T-helper 9 cell (primary cell): ENCODE data around the gene PRDM15.

Experiments used
- DNase-seq: peaks from one replicate; pipeline ENCODE4 v3.0.0-alpha.2; 2020

PRDM15 gene

DNA sequence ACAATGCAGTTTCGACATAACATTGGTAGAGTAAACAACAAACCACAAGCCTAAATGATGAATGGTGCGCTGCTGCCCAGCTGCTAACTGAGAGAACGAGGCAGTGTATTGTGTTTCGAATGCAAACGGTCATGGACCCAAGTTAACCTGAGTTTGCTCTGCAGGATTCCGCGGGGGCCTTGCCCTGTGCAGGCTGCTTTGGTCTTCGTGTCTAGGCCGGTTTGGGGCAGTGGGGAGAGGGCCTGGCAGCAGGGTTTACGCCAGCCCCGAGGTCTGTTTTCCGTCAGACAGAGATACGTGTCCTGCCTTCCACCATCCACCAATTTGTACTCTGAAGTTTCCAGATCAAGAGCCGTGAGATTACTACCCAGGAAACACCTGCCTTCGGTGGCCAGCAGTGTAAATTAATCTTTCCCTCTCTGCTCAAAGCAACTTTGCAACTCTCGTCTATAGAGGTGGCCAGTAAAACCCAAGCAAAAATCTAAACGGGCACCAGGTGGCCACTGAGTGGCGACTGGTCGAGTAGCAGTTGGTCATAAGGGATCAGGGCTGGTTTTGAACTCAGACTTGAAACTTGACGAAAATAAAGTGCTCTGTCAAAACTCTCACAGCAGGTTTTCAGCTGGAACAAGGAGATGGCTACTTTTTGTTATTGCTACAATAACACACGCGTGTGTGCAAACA is 6.3 kb upstream of the PRDM15 start:
- DNase-seq: no peak

DNA sequence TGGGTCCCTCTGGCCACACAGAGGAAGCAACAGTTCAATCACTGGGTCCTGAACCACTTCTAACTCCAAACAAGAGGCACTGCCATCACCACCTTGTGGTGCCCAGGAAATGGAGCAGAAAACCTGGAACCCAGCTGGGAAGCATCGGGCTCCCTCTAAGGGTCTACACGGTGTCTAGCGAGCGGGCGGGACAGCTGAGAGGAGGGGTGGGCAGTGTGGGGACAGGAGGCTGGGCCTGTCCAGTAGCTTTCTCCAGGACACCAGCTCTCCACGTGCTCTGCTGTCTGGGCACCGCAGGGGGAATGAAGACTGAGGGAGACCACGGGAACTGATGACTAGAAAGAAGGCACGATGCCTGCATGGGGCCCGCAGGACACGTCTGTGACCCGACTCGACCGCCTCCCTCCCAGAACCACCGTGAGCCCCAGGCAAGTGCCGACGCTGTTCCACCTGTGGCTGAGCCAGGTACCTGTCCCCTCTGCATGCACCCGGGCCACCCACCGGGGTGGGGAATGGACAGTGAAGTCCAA is 5.4 kb upstream of the PRDM15 start:
- no peak for DNase-seq

DNA sequence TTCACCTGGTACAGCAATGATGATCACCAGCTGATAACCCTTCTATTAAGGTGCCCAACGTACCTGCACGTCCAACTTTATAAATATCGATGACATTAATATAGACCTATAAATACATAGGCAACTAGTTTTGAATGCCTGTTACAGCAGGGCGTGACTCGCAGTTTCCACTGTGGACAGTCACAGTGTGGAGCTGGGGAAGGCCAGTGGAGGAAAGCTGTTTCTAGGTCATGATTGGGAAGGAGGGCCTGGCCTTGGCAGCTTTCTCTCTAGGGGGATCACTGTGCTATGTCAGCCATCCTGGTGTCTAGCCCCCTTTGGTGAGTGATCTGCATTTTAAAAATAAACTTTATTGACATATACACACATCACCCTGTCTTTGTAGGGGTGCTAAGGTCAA is 4.4 kb upstream of the PRDM15 start:
- no peak for DNase-seq

DNA sequence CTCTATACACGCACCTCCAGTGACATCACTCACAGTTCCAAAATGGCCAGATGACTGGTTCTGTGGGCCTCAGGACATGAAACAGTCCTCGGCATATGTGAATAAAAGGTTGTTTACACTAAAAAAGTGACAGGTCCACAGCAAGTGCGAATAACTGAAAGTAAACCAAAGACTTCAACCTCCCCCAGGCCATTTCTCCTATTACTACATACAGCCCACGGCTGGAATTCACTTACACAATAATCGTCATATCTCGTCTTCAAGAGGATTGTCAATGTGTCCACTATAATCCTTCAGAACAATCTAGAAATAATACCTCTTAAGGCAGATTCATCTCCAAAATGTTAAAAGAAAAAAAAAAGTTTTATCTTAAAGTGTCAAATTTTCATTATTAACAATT is 1.9 kb upstream of the PRDM15 start:
- DNase-seq: no peak

DNA sequence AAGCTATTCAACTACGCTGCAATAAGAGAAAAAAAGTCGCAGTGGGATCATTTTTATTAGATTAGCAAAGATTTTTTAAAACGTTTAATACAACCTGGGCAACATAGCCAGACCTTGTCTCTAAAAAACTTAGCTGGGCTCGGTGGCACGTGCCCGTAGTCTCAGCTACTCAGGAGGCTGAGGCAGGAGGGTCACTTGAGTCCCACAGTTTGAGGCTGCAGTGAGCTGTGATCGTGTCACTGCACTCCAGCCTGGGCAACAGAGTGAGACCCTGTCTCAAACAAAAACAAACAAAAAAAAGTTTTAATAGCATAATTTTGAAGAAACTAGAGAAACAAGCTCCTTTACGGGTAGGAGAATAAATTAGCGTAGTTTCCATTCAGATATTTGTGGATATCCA is 1.0 kb upstream of the PRDM15 start:
- no peak for DNase-seq

DNA sequence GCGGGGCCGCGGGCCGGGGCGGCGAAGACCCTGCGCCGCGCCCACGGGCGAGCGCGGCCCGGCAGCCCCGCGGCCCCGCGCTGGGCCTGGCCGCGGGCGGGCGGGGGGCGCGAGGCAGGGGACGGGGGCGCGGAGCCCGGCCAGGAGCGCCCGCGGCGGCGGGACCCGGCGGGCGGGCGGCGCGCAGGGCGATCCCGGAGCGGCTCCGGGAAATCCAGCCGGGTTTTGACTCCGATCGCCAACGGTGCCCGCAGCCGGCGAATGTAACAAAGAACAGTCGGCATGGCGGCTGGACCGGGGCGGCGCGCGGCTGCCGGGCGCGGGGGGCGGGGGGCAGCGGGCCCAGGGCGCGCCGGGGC is 334 bp downstream of the PRDM15 start:
- DNase-seq: peak; percentile 73

DNA sequence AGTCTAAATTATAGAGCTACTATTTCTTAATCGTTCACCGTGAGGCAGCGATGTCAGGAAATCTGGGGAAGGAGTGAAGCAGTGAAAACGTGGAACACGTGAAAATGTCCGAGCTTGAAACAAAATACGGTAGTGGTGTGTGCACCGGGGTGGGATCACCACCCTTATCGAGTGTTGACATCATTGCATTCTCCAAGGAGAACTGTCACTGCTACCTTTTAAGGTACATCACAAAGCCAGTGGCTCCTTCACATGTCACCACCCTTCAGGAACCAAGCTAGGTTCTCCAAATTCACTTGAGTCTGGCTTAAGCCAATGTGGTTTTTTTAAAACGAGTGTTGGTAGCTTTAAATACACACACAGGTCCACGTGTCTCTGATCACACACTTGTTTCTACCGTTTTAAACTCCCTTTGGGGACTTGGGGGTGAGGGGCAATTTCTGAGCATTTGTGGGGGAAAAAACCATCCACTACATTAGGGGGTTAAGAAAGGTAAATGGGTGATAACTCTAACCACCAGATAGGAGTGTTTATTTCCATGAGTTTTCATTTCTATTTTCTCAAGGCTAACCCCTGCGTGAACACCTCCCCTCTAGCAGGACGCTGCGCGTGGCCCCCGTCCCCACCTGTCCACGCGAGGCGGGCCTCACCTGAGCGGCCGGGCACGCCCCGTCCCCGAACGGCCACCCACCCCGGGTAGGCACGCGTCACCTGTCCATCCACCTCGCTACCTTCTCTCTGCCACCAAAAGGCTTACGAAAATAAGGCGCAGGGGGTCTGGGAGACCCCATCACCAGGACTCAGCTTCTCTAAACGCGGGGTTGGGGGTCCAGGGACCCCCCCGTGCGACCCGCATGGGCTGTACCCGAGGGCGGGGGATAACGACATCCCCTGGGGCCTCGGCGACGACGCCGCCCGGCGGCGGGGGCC is 978 bp downstream of the PRDM15 start:
- peak; percentile 12 for DNase-seq

DNA sequence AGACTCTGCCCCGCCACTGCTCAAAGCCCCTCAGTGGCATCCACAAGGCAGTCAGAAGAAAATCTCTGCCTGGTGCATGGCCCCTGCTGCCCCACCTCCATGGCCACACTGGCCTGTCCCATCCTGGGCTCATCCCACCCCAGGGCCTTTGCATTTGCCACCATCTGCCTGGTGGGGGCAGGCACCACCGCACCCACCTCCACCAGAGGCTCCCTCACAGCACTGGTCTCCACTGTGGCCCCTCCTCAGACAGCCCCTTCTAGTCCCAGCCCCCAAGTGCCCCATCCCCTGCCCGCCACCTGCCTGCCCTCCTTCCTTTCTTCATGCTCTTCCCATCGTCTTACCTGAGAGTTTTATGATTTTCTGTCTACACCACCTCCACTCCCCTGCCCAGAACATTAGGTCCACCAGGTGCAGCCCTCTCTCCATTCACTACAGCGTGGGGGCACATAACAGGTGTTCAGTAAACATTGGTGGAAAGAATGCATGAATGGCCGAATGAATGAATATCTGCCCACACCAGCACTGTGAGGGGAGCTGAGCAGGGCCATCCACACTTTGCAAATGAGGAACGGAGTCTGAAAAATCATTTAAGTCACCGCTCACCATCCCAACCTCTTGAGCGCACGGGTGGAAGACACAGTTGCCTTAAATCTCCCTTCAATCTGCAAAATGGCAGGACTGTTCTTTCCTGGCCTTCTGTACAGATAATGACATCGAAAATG is 2.1 kb downstream of the PRDM15 start:
- DNase-seq: no peak

DNA sequence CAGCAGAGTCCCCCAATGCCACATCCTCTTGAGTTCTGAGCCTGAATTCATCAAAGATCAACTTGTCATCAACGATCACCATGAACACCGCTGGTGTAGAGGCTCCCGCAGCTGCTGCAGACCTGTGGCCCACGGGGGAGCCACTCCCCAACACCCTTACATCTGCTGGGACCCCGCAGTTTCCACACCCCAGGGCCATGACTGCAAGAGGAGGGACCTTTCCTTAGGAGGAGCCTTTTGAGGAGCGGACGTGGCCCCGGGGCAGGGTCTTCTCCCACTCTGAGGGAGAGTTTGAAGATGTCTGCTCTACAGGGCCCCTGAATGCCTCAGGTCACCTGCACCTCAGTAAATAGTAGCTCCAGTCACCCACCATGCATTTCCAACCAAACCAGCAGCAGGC is 2.7 kb downstream of the PRDM15 start:
- DNase-seq: no peak

DNA sequence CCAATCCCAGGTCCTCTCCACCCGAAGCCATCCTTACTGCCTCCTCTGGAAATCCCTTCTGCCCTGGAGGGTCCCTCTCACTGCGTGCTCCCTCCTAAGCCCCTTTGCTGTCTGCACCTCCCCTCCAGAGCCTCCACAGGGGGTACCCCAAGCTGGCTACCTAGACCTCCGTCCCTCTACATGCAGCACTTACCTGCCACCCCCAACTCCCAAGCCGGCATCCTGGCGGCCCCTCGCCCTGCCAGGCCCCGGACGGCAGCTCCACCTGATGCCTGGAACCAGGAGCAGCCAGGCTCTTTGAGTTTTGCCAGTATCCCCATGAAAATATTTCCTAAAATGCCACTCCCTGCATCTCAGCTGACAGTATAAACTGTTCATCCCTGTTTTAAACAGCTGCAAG is 4.1 kb downstream of the PRDM15 start:
- no peak for DNase-seq

DNA sequence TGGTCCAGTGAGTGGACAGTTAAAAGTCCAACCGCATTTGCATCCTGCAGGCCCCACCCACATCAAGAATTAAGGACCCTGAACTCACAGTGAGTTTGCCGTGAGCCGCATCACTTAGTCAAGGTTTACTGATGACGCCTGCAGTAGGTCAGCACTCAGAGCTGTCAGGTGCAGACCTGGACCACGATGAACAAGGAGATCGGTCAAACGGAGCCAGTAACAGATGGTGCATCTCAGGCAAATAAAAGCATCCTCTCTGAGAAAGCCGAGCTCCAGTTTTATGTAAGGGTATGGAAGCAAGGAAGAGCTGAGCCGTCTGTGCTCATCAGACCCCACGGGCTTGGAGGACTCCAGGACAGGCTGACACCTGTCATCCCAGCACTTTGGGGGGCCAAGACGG is 4.5 kb downstream of the PRDM15 start:
- DNase-seq: no peak

DNA sequence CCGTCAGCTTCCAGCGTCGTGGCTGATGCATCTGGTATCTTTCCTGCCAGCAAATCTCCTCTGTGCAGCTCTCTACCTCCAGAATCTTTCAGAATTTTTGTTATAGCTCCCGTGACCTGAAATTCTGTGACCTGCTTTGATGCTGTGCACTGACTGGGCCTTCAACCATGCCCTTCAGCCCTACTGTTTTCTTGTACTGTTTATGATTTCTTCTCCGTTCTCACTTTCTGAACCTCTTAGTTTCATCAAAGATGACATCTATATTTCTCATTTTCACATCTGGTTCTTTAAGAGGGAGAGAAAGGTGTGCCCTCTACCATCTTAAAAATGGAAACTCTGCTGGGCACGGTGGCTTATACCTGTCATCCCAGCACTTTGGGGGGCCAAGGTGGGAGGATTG is 5.7 kb downstream of the PRDM15 start:
- no peak for DNase-seq

DNA sequence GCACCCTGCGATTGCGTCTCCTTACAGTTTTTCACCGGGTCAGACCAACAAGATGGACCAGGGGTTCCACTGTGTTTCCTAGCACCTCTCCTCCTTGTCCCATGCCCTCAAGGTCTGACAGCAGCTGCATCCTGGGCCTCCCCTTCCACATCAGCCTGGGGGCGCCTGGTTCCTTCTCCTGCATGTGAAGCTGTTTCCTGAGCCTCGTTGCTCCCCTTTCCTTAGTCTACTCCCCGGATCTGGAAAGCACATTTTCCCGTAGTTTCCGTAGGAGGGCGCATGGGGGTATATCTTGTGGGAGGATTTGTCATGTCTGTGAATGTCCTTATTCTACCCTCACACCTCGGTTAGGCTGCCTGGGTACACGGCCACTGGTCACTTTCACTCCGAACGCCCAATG is 6.1 kb downstream of the PRDM15 start:
- DNase-seq: no peak

DNA sequence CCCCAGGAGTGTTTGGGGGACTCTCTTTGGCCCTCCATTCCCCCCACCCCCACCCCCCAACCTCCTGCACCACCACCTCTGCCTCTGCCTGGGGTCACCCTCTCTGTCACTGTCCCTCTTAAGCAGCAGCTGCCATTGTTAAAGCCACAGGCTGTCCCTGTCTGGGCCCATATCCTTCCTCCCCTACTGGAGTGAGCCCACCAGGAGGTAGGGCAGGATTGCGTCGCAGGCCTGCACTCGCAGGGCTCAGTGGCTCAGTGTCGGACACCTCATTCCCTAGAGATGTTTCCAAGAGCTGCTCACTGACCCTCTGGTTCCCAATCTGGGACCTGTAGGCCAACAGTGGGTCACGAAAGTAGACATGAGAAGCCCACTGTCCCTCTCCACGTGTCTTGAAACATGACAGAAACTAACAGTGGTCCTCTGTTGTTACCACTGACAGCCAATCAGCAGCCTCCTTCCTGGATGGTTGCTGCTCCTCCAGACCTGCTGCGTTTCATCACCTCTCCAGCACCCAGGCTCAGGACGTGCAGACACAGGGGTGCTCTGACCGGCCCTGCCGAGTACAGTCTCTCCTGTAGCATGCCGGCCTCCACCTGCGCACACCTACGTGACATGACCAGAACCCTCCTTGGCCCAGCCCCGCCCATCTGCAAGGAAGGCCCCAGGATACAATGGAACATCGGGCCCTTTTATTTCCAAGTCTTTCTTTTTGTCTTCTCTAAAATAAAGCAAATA is 7.7 kb downstream of the PRDM15 start:
- DNase-seq: no peak

DNA sequence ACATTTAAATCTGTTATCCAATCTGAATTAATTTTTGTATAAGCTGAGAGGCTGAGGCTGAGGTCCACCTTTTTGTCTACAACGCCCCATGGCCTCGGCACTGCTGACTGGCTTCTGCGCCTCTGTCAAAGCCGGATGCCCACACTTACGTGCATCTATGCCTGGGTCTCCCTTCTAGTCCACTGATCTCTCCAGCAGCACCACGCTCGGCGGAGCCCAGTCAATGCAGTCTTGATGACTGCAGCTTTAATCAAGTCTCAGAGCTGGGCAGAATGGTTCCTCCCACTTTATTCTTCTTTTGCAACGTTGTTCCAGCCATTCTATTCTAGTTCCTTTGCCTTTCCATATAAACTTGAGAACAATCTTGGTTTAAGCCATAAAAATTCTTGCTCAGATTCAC is 9.4 kb downstream of the PRDM15 start:
- no peak for DNase-seq

DNA sequence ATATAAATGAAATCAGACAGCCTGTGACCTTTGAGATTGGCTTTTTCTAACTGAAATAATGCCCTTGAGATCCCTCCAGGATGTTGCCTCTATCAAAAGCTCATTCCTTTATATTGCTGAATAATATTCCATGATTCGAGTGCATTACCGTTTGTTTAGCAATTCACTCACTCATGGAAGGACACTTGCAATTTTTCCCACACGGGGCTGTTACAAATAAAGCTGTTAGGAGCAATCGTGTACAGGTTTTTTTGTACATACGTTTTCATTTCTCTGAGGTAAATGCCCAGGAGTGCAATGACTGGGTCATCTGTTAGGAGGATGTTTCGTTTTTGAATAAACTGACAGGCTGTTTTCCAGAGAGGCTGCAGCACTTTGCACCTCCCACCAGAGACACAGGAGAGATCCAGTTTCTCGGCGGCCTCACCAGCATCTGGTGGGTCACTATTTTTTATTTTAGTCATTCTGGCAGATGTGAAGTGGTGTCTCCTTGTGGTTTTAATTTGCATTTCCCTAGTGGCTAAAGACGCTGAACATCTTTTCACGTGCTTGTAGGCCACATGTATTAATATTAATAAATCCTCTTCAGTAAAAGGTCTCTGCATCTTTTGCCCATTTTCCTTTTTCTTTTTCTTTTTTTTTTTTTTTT is 11.0 kb downstream of the PRDM15 start:
- DNase-seq: no peak

DNA sequence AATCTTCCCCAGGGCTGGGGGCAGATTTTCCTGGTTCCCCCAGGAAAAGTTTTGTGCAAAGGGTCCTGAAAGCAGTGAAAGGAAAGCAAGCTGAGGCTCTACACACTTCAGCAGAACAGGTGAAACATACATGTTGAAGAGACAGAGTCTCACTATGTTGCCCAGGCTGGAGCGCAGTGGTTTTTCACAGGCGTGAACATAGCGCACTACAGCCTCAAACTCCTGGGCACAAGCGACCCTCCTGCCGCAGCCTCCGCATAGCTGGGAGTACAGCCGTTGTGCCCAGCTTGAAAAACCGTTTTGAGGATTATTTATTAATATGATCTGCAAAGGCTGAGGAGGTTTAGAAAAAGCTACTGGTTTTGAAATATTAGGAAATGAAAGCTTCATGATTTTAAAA is 11.8 kb downstream of the PRDM15 start:
- DNase-seq: no peak

DNA sequence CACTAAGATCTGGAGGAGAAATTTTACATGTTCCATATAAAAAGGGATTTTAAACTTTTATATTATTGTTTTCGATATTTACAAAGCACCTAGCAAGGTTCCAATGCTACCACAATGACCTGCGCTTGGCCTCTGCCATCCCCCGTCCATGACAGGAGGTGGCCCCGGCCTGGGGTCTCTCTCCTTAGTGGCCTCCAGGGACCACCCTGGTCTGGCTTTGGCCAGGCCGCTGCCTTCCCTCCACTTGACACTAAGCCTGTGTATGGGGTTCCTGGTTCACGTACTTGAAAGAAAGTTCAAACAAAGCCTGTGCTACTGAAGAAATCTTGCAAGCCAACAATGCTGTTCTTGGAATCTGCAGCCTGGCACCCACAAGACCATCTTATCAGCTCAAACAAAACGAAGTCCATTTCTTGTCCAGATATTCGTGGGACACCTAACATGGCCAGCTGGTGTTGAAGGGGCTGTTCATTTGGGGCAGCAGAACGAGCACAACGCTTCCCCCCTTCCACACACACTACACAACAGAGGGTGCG is 12.8 kb downstream of the PRDM15 start:
- no peak for DNase-seq

DNA sequence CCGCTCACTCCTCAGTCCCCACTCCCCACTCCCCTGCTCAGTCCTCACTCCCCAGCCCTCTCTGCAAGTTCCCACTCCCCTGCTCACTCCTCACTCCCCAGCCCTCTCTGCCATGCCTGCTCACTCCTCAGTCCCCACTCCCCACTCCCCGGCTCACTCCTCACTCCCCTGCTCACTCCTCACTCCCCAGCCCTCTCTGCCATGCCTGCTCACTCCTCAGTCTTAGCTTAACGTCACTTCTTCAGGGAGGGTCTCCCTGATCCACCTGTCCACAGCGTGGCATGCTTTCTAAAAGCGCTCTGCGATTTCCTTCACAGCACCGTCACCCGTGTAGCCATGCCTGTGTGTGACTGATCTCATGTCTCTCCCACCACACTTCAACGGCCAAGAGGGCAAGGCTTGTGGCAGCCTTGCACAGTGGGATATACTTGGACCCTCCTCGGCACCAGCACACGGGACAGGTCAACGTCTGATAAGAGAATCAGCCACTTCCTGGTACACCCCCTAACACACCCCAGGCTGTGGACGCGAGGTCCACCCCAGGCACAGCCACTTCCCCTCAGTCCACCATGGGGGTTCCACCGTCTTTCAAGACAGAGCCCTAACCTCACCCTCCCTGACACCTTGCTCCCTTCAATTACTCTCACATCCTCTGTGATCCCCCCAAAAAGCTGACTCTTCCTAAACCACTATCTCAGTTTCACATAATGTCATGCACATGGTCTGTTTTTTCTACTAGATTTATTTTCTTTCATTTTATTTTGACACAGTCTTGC is 14.0 kb downstream of the PRDM15 start:
- DNase-seq: no peak

DNA sequence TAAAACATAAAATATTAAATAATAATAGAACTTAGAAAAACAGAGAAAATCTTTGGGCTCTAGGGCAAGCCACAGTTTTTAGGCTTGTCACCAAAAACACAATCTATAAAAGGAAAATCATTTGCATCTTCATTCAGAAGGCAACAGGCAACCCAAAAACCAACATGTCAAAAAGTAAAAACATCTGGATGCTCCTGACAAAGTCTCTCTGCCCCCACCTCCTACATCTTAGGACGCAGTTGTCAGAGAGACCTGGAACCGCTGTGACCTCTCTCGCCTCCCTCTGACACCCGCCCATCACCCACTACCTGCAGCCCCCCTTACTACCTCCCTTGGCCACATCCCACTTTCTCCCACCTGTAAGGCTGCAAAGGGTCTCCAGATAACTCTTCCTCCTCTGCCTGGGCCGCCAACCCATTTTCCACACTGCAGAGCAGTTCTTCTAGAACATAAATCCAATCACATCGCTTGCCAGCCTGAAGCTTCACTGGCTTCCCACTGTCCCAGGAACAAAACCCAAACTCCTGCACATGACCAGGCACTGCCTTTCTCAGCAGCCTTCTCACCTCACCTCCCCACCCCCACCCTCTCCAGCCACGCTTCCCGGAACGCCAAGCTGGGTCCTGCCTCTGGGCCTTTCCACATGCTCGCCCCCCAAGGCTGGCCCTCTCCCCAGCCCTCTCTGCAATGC is 14.7 kb downstream of the PRDM15 start:
- no peak for DNase-seq

DNA sequence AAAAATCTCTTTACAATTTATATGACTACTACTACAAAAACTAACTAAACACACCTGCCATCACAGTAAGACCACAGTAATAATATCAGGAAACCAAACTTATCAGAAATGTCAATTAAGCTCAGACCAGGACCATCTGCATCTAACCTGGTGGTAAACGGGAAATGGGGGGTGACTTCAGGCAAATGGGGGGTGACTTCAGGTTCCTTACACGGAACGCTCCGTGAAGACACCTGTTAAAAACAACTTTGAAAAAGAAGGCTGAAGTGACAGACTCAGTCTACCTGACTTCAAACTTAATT is 15.8 kb downstream of the PRDM15 start:
- DNase-seq: no peak
